Pericardium fibroblast (primary cell): ENCODE data around the gene KYAT1. TPM values are rescaled to one million over a fixed set of nuclear protein-coding genes. Genes with fewer than 3 reads are reported as not detected.

Experiments used
- total RNA-seq: library from RNA; depleted of rRNA; stranded (reverse); fragments of >200 nt; gene quantifications from 2 replicates; pipeline ENCODE4 v1.2.3, GENCODE V29; 2015

The KYAT1 gene
- total RNA-seq, result 2.7 and 5.8 TPM in 2 replicates

DNA sequence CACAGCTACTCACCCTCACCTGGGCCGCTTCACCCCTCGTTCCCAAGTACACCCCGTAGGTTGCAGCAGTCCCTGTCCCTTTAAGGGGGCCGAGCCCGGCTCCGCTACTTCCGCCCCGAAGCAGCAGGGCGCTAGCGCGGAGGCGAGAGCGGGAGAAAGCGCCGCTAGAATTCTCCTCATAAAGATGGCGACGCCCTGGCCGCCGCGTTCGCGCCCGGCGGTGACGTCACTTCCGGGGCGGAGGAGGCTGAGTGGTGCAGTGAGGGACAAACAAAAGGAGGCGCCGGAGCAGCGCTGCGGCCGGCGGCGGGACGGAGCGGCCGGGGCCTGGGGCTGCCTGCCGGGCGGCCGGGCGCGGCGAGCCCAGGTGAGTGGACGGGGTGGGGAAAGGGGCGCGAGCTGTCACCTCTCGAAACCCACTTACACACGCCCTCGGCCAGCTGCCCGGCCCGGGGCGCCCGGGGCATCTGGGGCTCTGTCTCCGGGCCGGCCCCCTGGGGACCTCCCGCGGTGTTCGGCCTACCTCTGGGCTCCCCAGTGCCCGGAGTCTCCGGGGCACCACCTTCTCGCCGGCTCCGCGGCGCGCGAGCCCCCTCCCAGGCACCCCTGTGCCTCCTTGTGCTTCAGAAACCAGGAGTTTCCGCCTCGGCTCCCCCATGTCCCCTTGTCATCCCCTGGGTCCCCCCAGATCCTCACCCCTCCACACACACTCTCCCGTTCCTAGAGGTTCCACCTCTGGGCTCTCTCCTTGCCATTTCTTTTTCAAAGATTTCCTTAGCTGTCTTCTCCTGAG is at the start of gene KYAT1, which contains the start of gene LRRC8A:
TSS of gene KYAT1 (minus strand) at position 67 of the 793 bp plus-strand sequence. CDS start 36,545 bp downstream, outside the sequence.
TSS of gene LRRC8A (plus strand) at position 250 of the 793 bp plus-strand sequence. CDS start 25,032 bp downstream, outside the sequence.

GRCh38 chr9:128920381-128921058 is 38.8 kb upstream of the KYAT1 start, which contains the start of gene PHYHD1:
Gene PHYHD1, plus strand, starts transcription at chr9:128920982. Its CDS starts 1,342 bp downstream, at chr9:128922324.

GRCh38 chr9:128829477-128830251 is 52.1 kb downstream of the KYAT1 start, which contains the start of gene SPOUT1:
Gene SPOUT1, minus strand, starts transcription at chr9:128829794. Its CDS starts 14 bp downstream, at chr9:128829780.

DNA sequence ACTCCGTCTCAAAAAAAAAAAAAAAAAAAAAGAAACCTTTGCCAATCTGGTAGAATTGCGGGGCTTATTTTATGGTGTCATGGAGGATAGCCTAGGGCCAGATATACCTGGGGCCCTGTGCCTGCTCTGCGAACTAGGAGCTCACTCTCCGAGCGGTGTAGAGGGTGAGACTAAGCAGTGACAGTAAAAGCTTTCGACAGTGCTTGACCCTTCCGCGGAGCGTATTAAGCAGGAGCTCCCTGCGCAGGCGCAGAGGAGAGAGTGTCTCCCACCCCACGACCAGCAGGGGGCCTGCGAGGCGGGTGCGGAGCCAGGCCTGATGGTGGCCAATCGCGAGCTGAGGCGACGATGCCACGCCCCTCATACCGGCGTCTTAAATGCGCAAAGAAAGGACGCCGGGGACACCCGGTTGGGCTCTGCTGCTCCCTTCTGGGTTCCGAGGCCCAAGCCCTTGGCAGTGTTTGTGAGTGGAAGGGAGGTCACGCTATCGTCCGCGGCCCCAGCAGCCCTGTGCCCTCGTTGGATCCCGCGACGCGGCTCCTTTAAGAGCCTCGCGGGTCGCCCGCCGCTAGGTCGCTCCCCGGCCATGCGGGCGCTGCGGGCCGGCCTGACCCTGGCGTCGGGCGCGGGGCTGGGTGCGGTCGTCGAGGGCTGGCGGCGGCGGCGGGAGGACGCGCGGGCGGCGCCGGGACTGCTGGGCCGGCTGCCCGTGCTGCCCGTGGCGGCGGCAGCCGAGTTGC is 63.5 kb downstream of the KYAT1 start, which contains the start of gene ENDOG:
TSS of gene ENDOG (plus strand) at position 402 of the 740 bp plus-strand sequence. CDS start at position 587, 185 bp downstream.

DNA sequence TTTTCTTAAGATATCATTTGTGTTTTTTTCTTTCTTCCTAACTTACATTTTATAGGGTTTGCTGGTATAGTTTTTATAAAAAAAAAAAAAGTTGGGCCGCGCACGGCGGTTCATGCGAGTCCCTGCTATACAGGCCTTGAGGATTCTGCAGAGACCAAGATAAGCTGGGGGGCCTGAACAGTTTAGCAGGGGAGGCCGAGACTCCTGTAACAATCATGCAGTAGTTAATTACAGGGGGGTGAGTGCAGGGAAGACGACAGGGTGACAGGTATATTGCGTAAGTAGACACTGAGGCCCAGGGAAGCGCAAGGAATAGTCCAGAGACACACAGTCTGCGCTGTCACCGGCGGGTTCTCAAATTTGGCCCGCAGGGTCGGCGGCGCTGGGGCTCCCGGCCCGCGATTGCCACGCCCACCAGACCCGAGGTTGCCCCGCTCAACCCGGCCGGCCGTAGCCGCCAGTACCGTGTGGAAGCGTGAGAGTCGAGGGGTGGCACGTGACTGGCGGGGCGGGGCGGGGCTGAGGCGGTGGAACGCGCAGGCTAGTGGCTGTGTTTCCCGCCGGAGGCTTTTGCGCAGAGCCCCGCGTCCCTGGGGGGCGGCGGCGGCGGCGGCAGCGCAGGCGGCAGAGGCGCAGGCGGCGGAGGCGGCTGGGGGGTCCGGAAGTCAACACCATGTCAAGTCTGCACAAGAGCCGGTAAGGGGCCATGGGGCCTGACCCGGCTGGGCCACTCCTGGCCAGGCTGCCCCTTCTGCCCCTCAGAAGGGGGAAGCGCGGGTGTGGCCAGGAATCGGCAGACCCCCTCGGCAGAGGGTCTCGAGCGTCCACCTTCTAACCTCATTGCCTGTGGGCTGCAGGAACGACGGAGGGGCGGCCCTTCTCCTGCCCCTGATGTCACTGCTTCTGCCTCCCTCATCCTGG is 94.8 kb downstream of the KYAT1 start, which contains the start of gene TBC1D13:
TSS of gene TBC1D13 (plus strand) at position 573 of the 921 bp plus-strand sequence. CDS start at position 674, 101 bp downstream.

Other genes with a start within 250 kb of the KYAT1 start
- 27.4 and 33.6 TPM in 2 replicates for gene DYNC2I2, start 225.1 kb downstream of the KYAT1 start, total RNA-seq
- gene SET, start 192.7 kb downstream of the KYAT1 start, total RNA-seq, result 228 and 233 TPM in 2 replicates
- gene PKN3, start 179.4 kb downstream of the KYAT1 start, total RNA-seq, result 1.0 and 1.8 TPM in 2 replicates
- 44.8 and 52.5 TPM in 2 replicates for gene ZDHHC12, start 157.8 kb downstream of the KYAT1 start, total RNA-seq
- gene ZER1, start 110.0 kb downstream of the KYAT1 start, total RNA-seq, result 23.9 and 28.9 TPM in 2 replicates
- gene TBC1D13, start 94.7 kb downstream of the KYAT1 start, total RNA-seq, result 10.8 and 12.5 TPM in 2 replicates
- gene ENDOG, start 63.5 kb downstream of the KYAT1 start, total RNA-seq, result 26.4 and 28.0 TPM in 2 replicates
- 12.5 and 17.7 TPM in 2 replicates for gene SPOUT1, start 52.2 kb downstream of the KYAT1 start, total RNA-seq
- 21.3 and 31.4 TPM in 2 replicates for gene LRRC8A, start 183 bp upstream of the KYAT1 start, total RNA-seq
- 15.9 and 18.6 TPM in 2 replicates for gene PHYHD1, start 39.0 kb upstream of the KYAT1 start, total RNA-seq
- 26.5 and 27.8 TPM in 2 replicates for gene DOLK, start 65.7 kb upstream of the KYAT1 start, total RNA-seq
- gene NUP188, start 65.7 kb upstream of the KYAT1 start, total RNA-seq, result 14.2 and 16.9 TPM in 2 replicates
- 33.7 and 44.5 TPM in 2 replicates for gene SH3GLB2, start 146.4 kb upstream of the KYAT1 start, total RNA-seq
- gene MIGA2, start 154.7 kb upstream of the KYAT1 start, total RNA-seq, result 17.8 and 22.5 TPM in 2 replicates
- gene DOLPP1, start 199.2 kb upstream of the KYAT1 start, total RNA-seq, result 9.3 and 11.4 TPM in 2 replicates
- gene CRAT, start 228.8 kb upstream of the KYAT1 start, total RNA-seq, result 51.1 and 55.6 TPM in 2 replicates
- gene PTPA, start 229.5 kb upstream of the KYAT1 start, total RNA-seq, result 69.8 and 87.5 TPM in 2 replicates